HEK293 (cell line): ENCODE results near the gene KAT5.
A peak's percentile ranks its signal among the peaks of the same experiment; 100 is the strongest.

Source experiments
- HIC1 ChIP-seq: fragments of 450-650 bp; formaldehyde crosslinking; IDR thresholded peaks from 2 replicates; pipeline ENCODE4 v1.5.1; 2016; ENCODE audit warnings: missing biosample characterization, missing genetic modification characterization
- IKZF3 ChIP-seq: fragments of 450-650 bp; IDR thresholded peaks from 2 replicates; pipeline ENCODE4 v1.5.0; 2018; ENCODE audit warnings: missing biosample characterization, mild to moderate bottlenecking, missing genetic modification characterization, moderate library complexity
- KLF10 ChIP-seq: fragments of 450-650 bp; IDR thresholded peaks from 2 replicates; pipeline ENCODE4 v1.5.1; 2018; ENCODE audit warnings: missing biosample characterization, mild to moderate bottlenecking, missing genetic modification characterization
- REST ChIP-seq: fragments of 450-650 bp; formaldehyde crosslinking; IDR thresholded peaks from 2 replicates; pipeline ENCODE4 v1.5.1; 2016; ENCODE audit warnings: missing biosample characterization, missing genetic modification characterization
- SP2 ChIP-seq: fragments of 450-650 bp; formaldehyde crosslinking; IDR thresholded peaks from 2 replicates; pipeline ENCODE4 v1.5.1; 2016; ENCODE audit warnings: missing biosample characterization, missing genetic modification characterization
- SP3 ChIP-seq: fragments of 450-650 bp; formaldehyde crosslinking; IDR thresholded peaks from 2 replicates; pipeline ENCODE4 v1.5.1; 2016; ENCODE audit warnings: missing biosample characterization, missing genetic modification characterization
- WT1 ChIP-seq: fragments of 450-650 bp; formaldehyde crosslinking; IDR thresholded peaks from 2 replicates; pipeline ENCODE4 v1.5.1; 2016; ENCODE audit warnings: missing biosample characterization, missing genetic modification characterization
- ZBTB10 ChIP-seq: fragments of 450-650 bp; formaldehyde crosslinking; IDR thresholded peaks from 2 replicates; pipeline ENCODE4 v1.5.1; 2016; ENCODE audit warnings: missing biosample characterization, missing genetic modification characterization
- ZNF155 ChIP-seq: fragments of 450-650 bp; formaldehyde crosslinking; IDR thresholded peaks from 2 replicates; pipeline ENCODE4 v1.5.1; 2016; ENCODE audit warnings: missing biosample characterization, missing genetic modification characterization
- ZNF24 ChIP-seq: fragments of 450-650 bp; formaldehyde crosslinking; IDR thresholded peaks from 2 replicates; pipeline ENCODE4 v1.5.1; 2016; ENCODE audit warnings: missing biosample characterization, missing genetic modification characterization
- ZNF341 ChIP-seq: fragments of 450-650 bp; formaldehyde crosslinking; IDR thresholded peaks from 2 replicates; pipeline ENCODE4; 2016; ENCODE audit warnings: low read depth, missing biosample characterization, missing genetic modification characterization
- ZNF391 ChIP-seq: fragments of 450-650 bp; formaldehyde crosslinking; IDR thresholded peaks from 2 replicates; pipeline ENCODE4 v1.5.1; 2016; ENCODE audit warnings: low read depth, missing biosample characterization, missing genetic modification characterization, borderline replicate concordance
- ZNF639 ChIP-seq: fragments of 450-650 bp; formaldehyde crosslinking; IDR thresholded peaks from 2 replicates; pipeline ENCODE4 v1.5.1; 2016; ENCODE audit warnings: missing biosample characterization, missing genetic modification characterization
- ZNF692 ChIP-seq: fragments of 450-650 bp; formaldehyde crosslinking; IDR thresholded peaks from 2 replicates; pipeline ENCODE4 v1.5.1; 2016; ENCODE audit warnings: missing biosample characterization, missing genetic modification characterization
- ZNF777 ChIP-seq: fragments of 450-650 bp; formaldehyde crosslinking; IDR thresholded peaks from 2 replicates; pipeline ENCODE4 v1.5.1; 2017; ENCODE audit warnings: missing biosample characterization, missing genetic modification characterization, borderline replicate concordance
- ZNF837 ChIP-seq: fragments of 450-650 bp; formaldehyde crosslinking; IDR thresholded peaks from 2 replicates; pipeline ENCODE4 v1.5.1; 2016; ENCODE audit warnings: missing biosample characterization, missing genetic modification characterization
- TF ChIP-seq, protein P1 (sequence below): fragments of 450-650 bp; formaldehyde crosslinking; IDR thresholded peaks from 2 replicates; pipeline ENCODE4 v1.5.1; 2016; ENCODE audit warnings: missing biosample characterization, missing genetic modification characterization
- TF ChIP-seq, protein P2 (sequence below): fragments of 450-650 bp; formaldehyde crosslinking; IDR thresholded peaks from 2 replicates; pipeline ENCODE4 v1.5.1; 2016; ENCODE audit warnings: missing biosample characterization, missing genetic modification characterization
- TF ChIP-seq, protein P3 (sequence below): fragments of 450-650 bp; formaldehyde crosslinking; IDR thresholded peaks from 2 replicates; pipeline ENCODE4 v1.5.1; 2016; ENCODE audit warnings: missing biosample characterization, missing genetic modification characterization

Gene KAT5

GRCh38 chr11:65711785-65712632, at the start of gene KAT5 (continued):
- TF ChIP-seq ZBTB10 (tag by site-specific recombination), result peak; percentile 48
- TF ChIP-seq, protein P1, sequence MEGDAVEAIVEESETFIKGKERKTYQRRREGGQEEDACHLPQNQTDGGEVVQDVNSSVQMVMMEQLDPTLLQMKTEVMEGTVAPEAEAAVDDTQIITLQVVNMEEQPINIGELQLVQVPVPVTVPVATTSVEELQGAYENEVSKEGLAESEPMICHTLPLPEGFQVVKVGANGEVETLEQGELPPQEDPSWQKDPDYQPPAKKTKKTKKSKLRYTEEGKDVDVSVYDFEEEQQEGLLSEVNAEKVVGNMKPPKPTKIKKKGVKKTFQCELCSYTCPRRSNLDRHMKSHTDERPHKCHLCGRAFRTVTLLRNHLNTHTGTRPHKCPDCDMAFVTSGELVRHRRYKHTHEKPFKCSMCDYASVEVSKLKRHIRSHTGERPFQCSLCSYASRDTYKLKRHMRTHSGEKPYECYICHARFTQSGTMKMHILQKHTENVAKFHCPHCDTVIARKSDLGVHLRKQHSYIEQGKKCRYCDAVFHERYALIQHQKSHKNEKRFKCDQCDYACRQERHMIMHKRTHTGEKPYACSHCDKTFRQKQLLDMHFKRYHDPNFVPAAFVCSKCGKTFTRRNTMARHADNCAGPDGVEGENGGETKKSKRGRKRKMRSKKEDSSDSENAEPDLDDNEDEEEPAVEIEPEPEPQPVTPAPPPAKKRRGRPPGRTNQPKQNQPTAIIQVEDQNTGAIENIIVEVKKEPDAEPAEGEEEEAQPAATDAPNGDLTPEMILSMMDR (tag by site-specific recombination), result peak; percentile 91
- TF ChIP-seq, protein P2, sequence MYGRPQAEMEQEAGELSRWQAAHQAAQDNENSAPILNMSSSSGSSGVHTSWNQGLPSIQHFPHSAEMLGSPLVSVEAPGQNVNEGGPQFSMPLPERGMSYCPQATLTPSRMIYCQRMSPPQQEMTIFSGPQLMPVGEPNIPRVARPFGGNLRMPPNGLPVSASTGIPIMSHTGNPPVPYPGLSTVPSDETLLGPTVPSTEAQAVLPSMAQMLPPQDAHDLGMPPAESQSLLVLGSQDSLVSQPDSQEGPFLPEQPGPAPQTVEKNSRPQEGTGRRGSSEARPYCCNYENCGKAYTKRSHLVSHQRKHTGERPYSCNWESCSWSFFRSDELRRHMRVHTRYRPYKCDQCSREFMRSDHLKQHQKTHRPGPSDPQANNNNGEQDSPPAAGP (tag by site-specific recombination), result peak; percentile 78
- peak; percentile 90 for TF ChIP-seq IKZF3 (tag by site-specific recombination)
- peak; percentile 99 for TF ChIP-seq ZNF24 (tag by site-specific recombination)
- TF ChIP-seq ZNF777 (tag by site-specific recombination), result no peak
- peak; percentile 98 for TF ChIP-seq ZNF692 (tag by site-specific recombination)
- TF ChIP-seq REST, result 0 out of 2 replicates have a peak, but pooled peaks have one; percentile 9
- TF ChIP-seq ZNF341 (tag by site-specific recombination), result 0 out of 2 replicates have a peak, but pooled peaks have one; percentile 16
- no peak for TF ChIP-seq ZNF155 (tag by site-specific recombination)
- peak; percentile 99 for TF ChIP-seq HIC1 (tag by site-specific recombination)
- peak; percentile 26; the same call in 1 of the 2 replicates for TF ChIP-seq KLF10
- TF ChIP-seq SP2, result peak; percentile 95
- TF ChIP-seq ZNF639, result peak; percentile 86
- peak; percentile 79; the same call in 1 of the 2 replicates for TF ChIP-seq ZNF391 (tag by site-specific recombination)
- peak; percentile 95 for TF ChIP-seq SP3 (tag by site-specific recombination)
- TF ChIP-seq ZNF837 (tag by site-specific recombination), result no peak
- TF ChIP-seq, protein P3, sequence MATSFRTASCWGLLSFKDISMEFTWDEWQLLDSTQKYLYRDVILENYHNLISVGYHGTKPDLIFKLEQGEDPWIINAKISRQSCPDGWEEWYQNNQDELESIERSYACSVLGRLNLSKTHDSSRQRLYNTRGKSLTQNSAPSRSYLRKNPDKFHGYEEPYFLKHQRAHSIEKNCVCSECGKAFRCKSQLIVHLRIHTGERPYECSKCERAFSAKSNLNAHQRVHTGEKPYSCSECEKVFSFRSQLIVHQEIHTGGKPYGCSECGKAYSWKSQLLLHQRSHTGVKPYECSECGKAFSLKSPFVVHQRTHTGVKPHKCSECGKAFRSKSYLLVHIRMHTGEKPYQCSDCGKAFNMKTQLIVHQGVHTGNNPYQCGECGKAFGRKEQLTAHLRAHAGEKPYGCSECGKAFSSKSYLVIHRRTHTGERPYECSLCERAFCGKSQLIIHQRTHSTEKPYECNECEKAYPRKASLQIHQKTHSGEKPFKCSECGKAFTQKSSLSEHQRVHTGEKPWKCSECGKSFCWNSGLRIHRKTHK, result no peak
- TF ChIP-seq WT1 (tag by site-specific recombination), result 0 out of 2 replicates have a peak, but pooled peaks have one; percentile 16
